GM19193 (cell line): ENCODE results near the gene BCR.

Experiments used
- POLR2A ChIP-seq: IDR thresholded peaks from 4 replicates; pipeline ENCODE4 v1.6.1; 2011; ENCODE audit not compliant: insufficient read depth, insufficient read length; ENCODE audit errors: extremely low read depth

Gene BCR

GRCh38 chr22:23180301-23180892 lies at the start of gene BCR:
Gene BCR, plus strand, starts transcription at chr22:23180509. Its CDS starts 452 bp downstream, at chr22:23180961.
- TF ChIP-seq POLR2A: no peak

GRCh38 chr22:23130697-23131096 lies 49.6 kb upstream of the BCR start:
- no peak for TF ChIP-seq POLR2A

GRCh38 chr22:23131931-23132330 lies 48.4 kb upstream of the BCR start:
- no peak for TF ChIP-seq POLR2A

- TF ChIP-seq POLR2A: no peak
Measured at GRCh38 chr22:23132376-23133091, 47.8 kb upstream of the BCR start.

- no peak for TF ChIP-seq POLR2A
Measured at GRCh38 chr22:23133922-23134321, 46.4 kb upstream of the BCR start.

GRCh38 chr22:23137468-23137867 lies 42.8 kb upstream of the BCR start:
- TF ChIP-seq POLR2A: no peak

- no peak for TF ChIP-seq POLR2A
Measured at GRCh38 chr22:23137905-23138561, 42.3 kb upstream of the BCR start.

- TF ChIP-seq POLR2A: no peak
Measured at GRCh38 chr22:23138584-23139435, 41.5 kb upstream of the BCR start.

- TF ChIP-seq POLR2A: no peak
Measured at GRCh38 chr22:23140385-23140784, 39.9 kb upstream of the BCR start.

- TF ChIP-seq POLR2A: no peak
Measured at GRCh38 chr22:23142546-23143105, 37.7 kb upstream of the BCR start.

GRCh38 chr22:23143119-23143518 lies 37.2 kb upstream of the BCR start:
- no peak for TF ChIP-seq POLR2A

GRCh38 chr22:23144432-23144831 lies 35.9 kb upstream of the BCR start:
- TF ChIP-seq POLR2A: no peak

GRCh38 chr22:23144932-23145877 lies 35.1 kb upstream of the BCR start, which contains the start of gene RAB36:
Gene RAB36, plus strand, starts transcription at chr22:23145477. Its CDS starts 1,140 bp downstream, at chr22:23146617.
- TF ChIP-seq POLR2A: no peak
